SK-N-MC (cell line): ENCODE data around the gene PHKB.
"Not testable (repeated sequence)": the region's sequence is repeated elsewhere in the genome, so short reads cannot be mapped to it uniquely, and the experiment has no call there.

Experiments used
- EZH2 ChIP-seq: fragments of 200-600 bp; sonication (generic); IDR thresholded peaks from one replicate; pipeline ENCODE4 v1.6.1; 2017; ENCODE audit warnings: antibody characterized with exemption
- FOXP2 ChIP-seq: optimal IDR thresholded peaks from 2 replicates; pipeline ENCODE3; 2011; ENCODE audit warnings: mild to moderate bottlenecking, moderate library complexity; ENCODE audit not compliant: insufficient read depth; ENCODE audit errors: extremely low read length, control extremely low read depth
- POLR2AphosphoS5 ChIP-seq: IDR thresholded peaks from 2 replicates; pipeline ENCODE4 v1.6.1; 2012; ENCODE audit warnings: mild to moderate bottlenecking, low read depth, low read length, borderline replicate concordance

DNA sequence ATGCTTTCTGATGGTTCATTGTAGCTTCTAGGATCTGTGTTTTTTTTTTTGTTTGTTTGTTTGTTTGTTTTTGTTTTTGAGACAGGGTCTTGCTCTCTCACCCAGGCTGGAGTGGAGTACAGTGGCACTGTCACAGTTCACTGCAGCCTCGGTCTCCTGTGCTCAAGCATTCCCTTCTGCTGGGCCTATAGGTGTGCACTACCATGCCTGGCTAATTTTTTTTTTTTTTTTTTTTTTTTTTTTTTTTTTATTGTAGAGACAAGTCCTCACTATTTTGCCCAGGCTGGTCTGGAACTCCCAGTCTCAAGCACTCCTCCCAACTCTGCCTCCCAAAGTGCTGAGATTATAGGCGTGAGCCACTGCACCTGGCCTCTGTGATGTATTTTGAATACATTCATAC lies 11.9 kb downstream of the PHKB start:
- not testable (repeated sequence) for TF ChIP-seq EZH2, POLR2AphosphoS5, FOXP2
